Measurements from ENCODE around the gene ADAM12.

DNA sequence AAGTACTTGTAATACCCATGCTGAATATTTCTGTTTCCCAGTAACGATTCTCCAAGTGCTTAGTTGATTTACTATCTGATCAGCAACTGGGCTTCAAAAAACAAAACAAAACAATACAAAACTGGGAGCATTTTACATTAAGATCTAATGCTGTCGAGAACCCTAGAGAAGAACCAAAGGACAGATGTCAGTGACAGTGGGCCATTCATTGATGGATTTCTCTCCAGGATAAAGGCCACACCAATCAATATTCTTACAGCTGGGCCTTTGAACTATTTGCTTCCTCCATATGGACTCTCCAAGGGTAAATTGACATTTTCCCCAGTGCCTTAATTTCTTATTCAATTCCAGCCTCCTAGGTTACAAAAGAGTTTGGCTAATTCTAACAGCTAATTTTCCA lies 217.5 kb downstream of the ADAM12 start:
- no peak for TF ChIP-seq POLR2AphosphoS5 (IDR thresholded peaks at IDR 0.05; ENCODE audit: borderline replicate concordance, low read depth, low read length)
- TF ChIP-seq EZH2 (IDR thresholded peaks at IDR 0.05): no peak
- no peak for TF ChIP-seq FOXP2 (optimal IDR thresholded peaks at IDR 0.05; ENCODE audit: control extremely low read depth, extremely low read length, insufficient read depth)

All from SK-N-MC (cell line).